OCI-LY1 (cell line): ENCODE data around the gene PKNOX2.

Source experiments
- H2AFZ ChIP-seq: fragments of 200-600 bp; sonication (generic), shearing (Covaris generic); 2 replicates; pipeline ENCODE4 v1.6.0; 2014; ENCODE audit warnings: antibody characterized with exemption, mild to moderate bottlenecking, low read length
- H3F3A ChIP-seq: fragments of 200-600 bp; sonication (generic), shearing (Covaris generic); 2 replicates; pipeline ENCODE4 v1.6.0; 2014; ENCODE audit warnings: mild to moderate bottlenecking, antibody characterized with exemption, low read length, moderate library complexity; ENCODE audit not compliant: insufficient read depth
- H3K27ac ChIP-seq: fragments of 200-600 bp; sonication (generic); 2 replicates; pipeline ENCODE4 v1.5.1; 2014; ENCODE audit warnings: low read length, mixed run types, mild to moderate bottlenecking, low read depth; ENCODE audit not compliant: poor library complexity, severe bottlenecking
- H3K27me3 ChIP-seq: fragments of 200-600 bp; sonication (generic); 2 replicates; pipeline ENCODE4 v1.6.0; 2014; ENCODE audit warnings: antibody characterized with exemption, mild to moderate bottlenecking, low read length, moderate library complexity; ENCODE audit not compliant: insufficient read depth
- H3K36me3 ChIP-seq: fragments of 200-600 bp; sonication (generic); 2 replicates; pipeline ENCODE4 v1.6.1; 2014; ENCODE audit warnings: mild to moderate bottlenecking, antibody characterized with exemption, low read length, moderate library complexity, mixed read lengths; ENCODE audit not compliant: insufficient read depth
- H3K4me1 ChIP-seq: fragments of 200-600 bp; sonication (generic); 2 replicates; pipeline ENCODE4 v1.5.1; 2014; ENCODE audit warnings: mild to moderate bottlenecking, low read length, moderate library complexity; ENCODE audit not compliant: insufficient read depth, severe bottlenecking
- H3K4me2 ChIP-seq: fragments of 200-600 bp; sonication (generic), shearing (Covaris generic); 2 replicates; pipeline ENCODE4 v1.6.1; 2014; ENCODE audit warnings: low read length
- H3K4me3 ChIP-seq: fragments of 200-600 bp; sonication (generic); 2 replicates; pipeline ENCODE4 v1.5.1; 2014; ENCODE audit warnings: low read length, low read depth, mild to moderate bottlenecking, mixed read lengths; ENCODE audit not compliant: poor library complexity, severe bottlenecking
- H3K79me2 ChIP-seq: fragments of 200-600 bp; shearing (Covaris generic); 2 replicates; pipeline ENCODE4 v1.6.1; 2016; ENCODE audit warnings: mixed run types, low read length, mixed read lengths; ENCODE audit not compliant: insufficient read depth
- H3K9ac ChIP-seq: fragments of 200-600 bp; sonication (generic), shearing (Covaris generic); 2 replicates; pipeline ENCODE4 v1.6.1; 2014; ENCODE audit warnings: mild to moderate bottlenecking, low read length, mixed read lengths
- H3K9me2 ChIP-seq: fragments of 200-600 bp; sonication (generic), shearing (Covaris generic); 2 replicates; pipeline ENCODE4 v1.6.1; 2014; ENCODE audit warnings: low read depth, mild to moderate bottlenecking, low read length, mixed read lengths
- H3K9me3 ChIP-seq: fragments of 200-600 bp; shearing (Covaris generic); 2 replicates; pipeline ENCODE4 v1.6.1; 2014; ENCODE audit warnings: low read length, mixed read lengths
- H4K20me1 ChIP-seq: fragments of 200-600 bp; sonication (generic), shearing (Covaris generic); 2 replicates; pipeline ENCODE4 v1.6.0; 2016; ENCODE audit warnings: mild to moderate bottlenecking, low read length; ENCODE audit not compliant: insufficient read depth
- EZH2 ChIP-seq: fragments of 200-600 bp; sonication (generic), shearing (Covaris generic); IDR thresholded peaks from 2 replicates; pipeline ENCODE4 v1.8.0; 2017; ENCODE audit warnings: borderline replicate concordance, mixed run types, mild to moderate bottlenecking, antibody characterized with exemption, low read length, moderate library complexity, mixed read lengths
- TF ChIP-seq, protein P1 (sequence below): fragments of 200-600 bp; sonication (generic), shearing (Covaris generic); IDR thresholded peaks from 2 replicates; pipeline ENCODE4 v1.5.1; 2017; ENCODE audit warnings: mild to moderate bottlenecking, antibody characterized with exemption, low read length, moderate library complexity, mixed read lengths

Gene PKNOX2

DNA sequence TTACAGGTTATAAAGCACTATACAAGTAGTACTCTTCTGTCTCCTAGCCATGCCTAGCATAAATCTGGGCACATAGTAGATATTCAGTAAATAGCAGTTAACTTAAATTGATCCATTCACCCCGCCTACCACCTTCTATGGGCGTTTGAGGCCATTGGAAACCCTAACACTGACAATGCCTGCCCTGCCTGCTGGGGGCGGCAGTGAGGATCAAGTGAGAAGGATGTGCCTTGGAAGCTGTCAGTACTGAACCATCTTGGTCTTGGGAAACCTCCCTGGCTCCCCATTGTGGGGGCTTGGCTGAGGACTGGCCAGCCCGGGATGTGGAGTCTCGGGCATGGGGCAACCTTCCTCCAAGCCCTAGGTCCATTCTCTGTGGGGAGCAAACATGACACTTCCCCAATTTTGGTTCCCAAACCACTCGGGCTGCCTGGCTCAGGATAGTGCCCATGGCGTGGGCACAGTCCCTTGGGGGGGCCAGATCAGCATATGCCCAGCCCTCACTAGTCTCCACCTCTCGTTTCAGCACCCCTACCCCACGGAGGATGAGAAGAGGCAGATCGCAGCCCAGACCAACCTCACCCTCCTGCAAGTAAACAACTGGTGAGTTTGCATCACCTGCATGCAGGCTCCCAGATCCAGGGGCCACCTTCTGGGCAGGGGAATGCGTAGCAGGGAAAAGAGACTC is 264.1 kb downstream of the PKNOX2 start:
- Histone ChIP-seq H3K4me2 (no peak overlapping the region), H3K9me3 (no peaks in the 10 kb centered on the region), H3K27ac (no peak overlapping the region), H3K36me3 (no peaks in the 10 kb centered on the region), H3K79me2 (no peaks in the 10 kb centered on the region), H3K9ac (no peak overlapping the region), H2AFZ (no peak overlapping the region), H3K4me3 (no peak overlapping the region), H4K20me1 (no peaks in the 10 kb centered on the region), H3K27me3 (no peaks in the 10 kb centered on the region), H3K9me2 (no peaks in the 10 kb centered on the region), H3K4me1 (no peaks in the 10 kb centered on the region), H3F3A (no peaks in the 10 kb centered on the region)
- no peak for TF ChIP-seq EZH2
- TF ChIP-seq, protein P1, sequence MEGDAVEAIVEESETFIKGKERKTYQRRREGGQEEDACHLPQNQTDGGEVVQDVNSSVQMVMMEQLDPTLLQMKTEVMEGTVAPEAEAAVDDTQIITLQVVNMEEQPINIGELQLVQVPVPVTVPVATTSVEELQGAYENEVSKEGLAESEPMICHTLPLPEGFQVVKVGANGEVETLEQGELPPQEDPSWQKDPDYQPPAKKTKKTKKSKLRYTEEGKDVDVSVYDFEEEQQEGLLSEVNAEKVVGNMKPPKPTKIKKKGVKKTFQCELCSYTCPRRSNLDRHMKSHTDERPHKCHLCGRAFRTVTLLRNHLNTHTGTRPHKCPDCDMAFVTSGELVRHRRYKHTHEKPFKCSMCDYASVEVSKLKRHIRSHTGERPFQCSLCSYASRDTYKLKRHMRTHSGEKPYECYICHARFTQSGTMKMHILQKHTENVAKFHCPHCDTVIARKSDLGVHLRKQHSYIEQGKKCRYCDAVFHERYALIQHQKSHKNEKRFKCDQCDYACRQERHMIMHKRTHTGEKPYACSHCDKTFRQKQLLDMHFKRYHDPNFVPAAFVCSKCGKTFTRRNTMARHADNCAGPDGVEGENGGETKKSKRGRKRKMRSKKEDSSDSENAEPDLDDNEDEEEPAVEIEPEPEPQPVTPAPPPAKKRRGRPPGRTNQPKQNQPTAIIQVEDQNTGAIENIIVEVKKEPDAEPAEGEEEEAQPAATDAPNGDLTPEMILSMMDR, result no peak

DNA sequence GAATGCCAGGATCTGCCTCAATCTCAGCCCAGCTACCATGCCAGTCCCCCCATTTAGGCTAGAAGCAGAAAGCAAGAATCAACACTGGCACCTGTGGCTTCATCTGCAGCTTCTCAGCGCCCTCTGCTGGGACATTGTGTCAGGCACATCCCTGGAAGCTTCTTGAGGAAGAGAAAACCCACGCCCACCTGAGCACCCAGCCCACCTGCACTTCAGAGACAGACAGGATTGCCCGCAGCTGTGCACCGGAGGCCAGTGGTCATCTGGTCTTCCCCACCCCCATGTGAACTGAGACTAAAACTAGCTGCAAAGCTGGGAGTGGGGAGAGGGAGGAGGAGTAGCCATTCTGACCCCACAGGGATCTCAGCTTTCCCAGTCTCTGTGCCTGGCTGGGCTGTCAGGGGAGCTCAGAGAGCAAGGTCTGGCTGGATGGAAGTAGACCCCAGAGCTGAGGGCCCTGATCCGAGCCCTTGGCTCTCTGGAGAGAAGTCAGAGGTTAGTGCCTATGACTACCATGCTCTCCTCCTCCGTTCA is 264.7 kb downstream of the PKNOX2 start:
- Histone ChIP-seq H3K4me2 (no peak overlapping the region), H3K4me1 (no peaks in the 10 kb centered on the region), H3K9me2 (no peaks in the 10 kb centered on the region), H3K4me3 (no peak overlapping the region), H4K20me1 (no peaks in the 10 kb centered on the region), H3K9ac (no peak overlapping the region), H3K9me3 (no peaks in the 10 kb centered on the region), H3K27ac (no peak overlapping the region), H3K27me3 (no peaks in the 10 kb centered on the region), H2AFZ (no peak overlapping the region), H3K36me3 (no peaks in the 10 kb centered on the region), H3F3A (no peaks in the 10 kb centered on the region), H3K79me2 (no peaks in the 10 kb centered on the region)
- TF ChIP-seq, protein P1, result peak; percentile 63
- no peak for TF ChIP-seq EZH2

DNA sequence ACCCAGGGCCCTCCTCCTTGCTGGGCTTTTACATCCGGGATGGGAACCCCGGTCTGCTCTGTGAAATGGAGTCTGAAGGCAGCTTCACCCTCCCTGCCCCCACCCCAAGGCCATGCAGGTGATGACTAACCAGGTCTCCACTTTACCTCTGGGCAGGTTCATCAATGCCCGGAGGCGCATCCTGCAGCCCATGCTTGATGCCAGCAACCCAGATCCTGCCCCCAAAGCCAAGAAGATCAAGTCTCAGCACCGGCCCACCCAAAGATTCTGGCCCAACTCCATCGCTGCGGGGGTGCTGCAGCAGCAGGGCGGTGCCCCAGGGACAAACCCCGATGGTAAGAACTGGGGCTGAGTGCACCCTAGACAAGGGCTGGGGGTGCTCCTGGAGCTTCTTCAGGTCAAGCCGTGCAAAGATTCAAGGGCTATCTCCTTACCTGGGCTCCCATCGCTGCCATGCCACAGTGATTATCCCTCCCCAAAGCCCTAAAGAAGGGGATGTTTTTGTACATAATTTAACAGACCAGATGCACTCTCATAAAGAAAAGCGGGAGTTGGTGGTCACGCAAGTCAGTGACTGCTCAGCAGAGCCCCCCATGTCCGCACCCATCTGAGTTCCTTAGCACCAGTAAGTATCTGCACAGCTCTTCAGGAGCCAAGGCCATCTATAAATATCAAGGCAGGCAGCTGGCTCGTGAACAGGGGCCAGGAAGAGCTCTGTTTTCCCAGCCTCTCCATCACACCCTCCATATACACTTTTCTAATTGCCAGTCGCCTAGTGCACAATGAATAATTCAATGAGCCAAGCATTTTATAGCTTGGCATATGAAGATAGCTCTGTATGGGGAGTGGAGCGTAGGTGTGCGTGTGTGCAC is 265.5 kb downstream of the PKNOX2 start:
- no peaks in the 10 kb centered on the region for H3K9me2 ChIP-seq
- no peak overlapping the region for H2AFZ ChIP-seq
- H3K79me2 ChIP-seq, result no peaks in the 10 kb centered on the region
- H3K4me1 ChIP-seq, result no peaks in the 10 kb centered on the region
- no peak overlapping the region for H3K4me3 ChIP-seq
- no peaks in the 10 kb centered on the region for H3K27me3 ChIP-seq
- H3K36me3 ChIP-seq, result no peaks in the 10 kb centered on the region
- no peak for TF ChIP-seq EZH2
- TF ChIP-seq, protein P1, result no peak
- H3F3A ChIP-seq, result no peaks in the 10 kb centered on the region
- H4K20me1 ChIP-seq, result no peaks in the 10 kb centered on the region
- H3K9me3 ChIP-seq, result no peaks in the 10 kb centered on the region
- no peak overlapping the region for H3K27ac ChIP-seq
- H3K9ac ChIP-seq, result no peak overlapping the region
- no peak overlapping the region for H3K4me2 ChIP-seq
